Jurkat, Clone E6-1 (cell line): ENCODE data around the gene MEF2C.

Experiments
- DNase-seq: peaks from one replicate; pipeline ENCODE4 v3.0.0-alpha.2; 2011; ENCODE audit warnings: low read depth, low spot score
- H3K4me3 ChIP-seq: 2 replicates; pipeline ENCODE4 v1.5.1; 2011; ENCODE audit warnings: mild to moderate bottlenecking, low read length, control low read depth, moderate library complexity

MEF2C gene

DNA sequence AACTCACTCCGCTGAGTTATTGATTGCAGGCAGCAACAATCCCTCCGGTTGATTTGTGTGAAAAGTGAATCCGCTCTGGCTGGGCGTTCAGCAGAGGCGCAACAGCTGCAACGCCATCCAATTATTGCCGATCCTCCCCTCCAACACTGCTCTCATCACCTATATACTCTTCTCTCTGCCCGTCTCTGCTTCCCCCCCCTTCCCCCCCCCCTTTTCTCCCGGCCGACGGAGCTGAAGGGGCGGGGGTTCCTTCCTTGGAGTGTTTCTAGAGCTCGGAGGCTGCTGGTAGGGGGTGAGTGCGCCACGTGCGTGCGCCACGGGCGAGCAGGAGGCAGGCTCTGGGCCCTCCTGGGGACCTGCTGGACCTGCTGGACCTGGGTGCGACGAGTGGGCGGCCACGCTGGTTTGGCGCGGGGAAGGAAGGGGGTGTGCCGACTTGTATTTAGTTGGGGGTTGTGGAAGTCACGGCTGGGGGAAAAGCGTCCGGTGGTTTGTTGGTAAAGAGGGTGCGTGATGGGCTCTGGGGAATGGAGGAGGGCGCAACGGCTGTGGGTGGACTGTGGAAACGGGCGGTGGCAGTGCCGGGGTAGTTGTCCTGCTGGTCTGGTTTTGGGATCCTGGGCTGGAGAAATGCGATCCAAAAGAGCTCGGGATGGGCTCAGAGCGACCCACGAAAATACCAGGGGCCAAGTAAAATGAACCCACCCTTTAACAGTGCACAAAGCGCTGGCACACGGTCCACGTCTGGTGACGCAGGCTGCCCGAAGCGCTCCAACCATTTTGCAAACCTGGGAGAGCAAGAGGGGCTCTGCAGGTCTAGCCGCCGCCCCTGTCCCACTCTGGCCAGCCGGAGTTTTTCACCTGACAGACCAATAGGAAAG lies 6.4 kb upstream of the MEF2C start:
- no peak for DNase-seq
- no peak overlapping the region for H3K4me3 ChIP-seq

DNA sequence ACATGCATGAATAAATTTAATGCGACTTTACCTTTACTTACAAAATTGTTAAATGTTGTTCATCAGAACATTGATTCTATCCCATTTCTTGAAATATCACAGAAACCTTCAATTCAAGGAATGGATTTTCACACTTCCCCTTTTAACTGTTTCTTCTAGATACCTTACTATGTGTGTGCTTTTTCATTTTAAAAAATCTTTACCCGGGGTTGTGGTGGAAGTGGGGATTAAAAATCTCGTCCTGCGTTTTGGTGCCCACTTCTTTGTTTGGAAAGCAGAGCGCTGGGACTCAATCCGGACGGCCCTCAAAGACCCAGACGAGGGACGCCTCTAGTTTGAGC lies 5.8 kb upstream of the MEF2C start:
- no peak overlapping the region for H3K4me3 ChIP-seq
- no peak for DNase-seq

DNA sequence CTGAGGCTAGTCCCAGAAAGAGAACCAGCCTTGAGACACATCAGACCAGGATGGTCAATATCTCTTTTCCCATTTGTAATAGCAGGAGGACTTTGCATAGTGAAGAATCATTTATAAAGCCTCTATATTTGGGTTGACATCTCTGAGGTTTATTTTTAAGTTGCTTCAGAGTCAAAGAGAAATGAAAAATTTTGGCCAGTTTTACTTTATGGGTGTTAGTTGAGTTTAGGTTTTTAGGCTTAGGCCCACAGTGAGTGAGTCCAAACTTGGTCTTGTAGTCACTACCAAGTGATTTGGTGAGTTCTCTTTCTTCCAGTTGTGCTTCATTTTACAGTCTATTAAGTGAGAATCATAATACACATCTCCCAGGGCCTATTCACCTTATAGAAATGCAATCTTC lies 5.3 kb upstream of the MEF2C start:
- DNase-seq: no peak
- no peak overlapping the region for H3K4me3 ChIP-seq

DNA sequence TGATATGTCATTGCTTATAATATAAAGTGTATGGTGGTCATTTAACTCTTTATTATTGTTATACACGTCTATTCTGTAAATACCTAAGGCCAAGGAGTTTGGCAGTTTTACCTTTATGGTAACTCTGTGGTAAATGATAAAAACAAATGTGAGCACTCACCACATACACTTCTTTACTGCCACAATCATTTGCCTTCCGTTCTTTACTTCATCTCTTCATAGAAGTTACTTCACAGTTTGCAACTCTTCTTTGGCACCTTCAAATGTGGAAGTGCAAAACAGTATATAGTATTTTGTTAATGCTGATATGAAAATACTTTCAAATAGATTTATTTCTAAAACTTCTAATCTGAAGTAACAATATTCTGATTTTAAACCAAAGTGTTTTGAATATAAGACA lies 4.4 kb upstream of the MEF2C start:
- H3K4me3 ChIP-seq: no peak overlapping the region
- no peak for DNase-seq

DNA sequence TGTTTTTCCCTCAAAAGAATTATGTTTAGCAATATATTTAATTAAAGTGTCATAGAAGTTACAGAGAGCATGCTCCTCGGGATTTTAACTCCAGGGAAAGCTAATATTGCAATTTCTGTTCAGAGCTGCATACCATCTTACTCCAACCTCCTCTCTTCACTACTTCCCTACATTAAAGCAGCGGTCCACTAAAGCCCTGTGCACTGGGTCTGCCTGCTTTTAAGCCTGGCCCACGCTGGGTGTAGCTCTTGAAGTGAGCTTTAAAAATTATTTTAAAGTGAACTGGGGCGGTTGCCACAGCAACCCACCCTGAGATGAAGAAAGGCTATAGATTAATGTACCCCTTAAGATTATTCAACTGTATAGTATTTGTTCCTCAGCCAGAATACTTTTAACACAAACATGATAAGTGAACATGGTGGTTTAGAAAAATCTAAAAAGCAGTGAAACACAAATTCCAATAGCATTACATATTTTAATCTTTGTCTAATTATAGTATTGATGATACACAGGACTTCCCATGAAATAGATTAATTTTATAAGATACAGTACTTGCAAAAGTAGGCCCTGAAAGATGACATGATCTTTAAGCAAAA lies 3.9 kb upstream of the MEF2C start:
- no peak for DNase-seq
- H3K4me3 ChIP-seq: no peak overlapping the region

DNA sequence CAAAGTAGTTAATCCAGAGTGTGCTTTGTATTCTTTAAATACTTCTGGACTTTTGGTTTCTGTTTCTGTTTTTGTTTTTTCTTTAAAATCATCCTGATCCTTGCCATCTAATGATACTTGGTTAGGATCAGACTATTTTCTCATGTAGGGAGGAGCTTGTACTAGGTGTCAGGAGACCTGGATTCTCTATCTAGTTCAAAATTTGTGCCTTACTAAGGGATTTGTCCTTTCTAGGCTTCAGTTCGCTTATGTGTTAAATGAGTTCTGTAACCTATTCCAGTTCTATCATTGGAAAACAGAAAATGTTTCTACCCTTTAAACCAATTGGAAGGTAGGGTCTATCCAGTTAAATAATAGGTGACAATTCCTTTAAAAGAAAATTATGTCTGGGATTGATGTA lies 3.3 kb upstream of the MEF2C start:
- no peak overlapping the region for H3K4me3 ChIP-seq
- DNase-seq: no peak

DNA sequence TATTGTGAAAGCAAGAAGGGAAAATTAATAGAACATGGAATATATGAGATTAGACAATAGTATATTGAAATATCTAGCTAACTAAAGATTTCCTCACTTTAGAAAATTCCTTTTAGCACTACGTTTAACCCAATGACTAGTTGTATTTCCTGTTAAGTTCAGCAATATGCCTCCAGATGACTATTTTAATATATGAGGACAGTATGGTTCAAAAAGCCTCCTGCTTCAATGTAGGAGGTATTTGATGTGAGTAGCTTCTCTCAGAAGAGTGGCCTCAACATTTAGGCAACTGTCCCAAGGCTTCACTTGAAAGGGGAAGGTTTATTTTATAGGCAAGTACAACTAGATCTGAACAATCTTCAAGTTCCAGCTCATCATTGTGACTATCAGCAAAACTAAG lies 2.0 kb upstream of the MEF2C start:
- H3K4me3 ChIP-seq: no peak overlapping the region
- DNase-seq: no peak

DNA sequence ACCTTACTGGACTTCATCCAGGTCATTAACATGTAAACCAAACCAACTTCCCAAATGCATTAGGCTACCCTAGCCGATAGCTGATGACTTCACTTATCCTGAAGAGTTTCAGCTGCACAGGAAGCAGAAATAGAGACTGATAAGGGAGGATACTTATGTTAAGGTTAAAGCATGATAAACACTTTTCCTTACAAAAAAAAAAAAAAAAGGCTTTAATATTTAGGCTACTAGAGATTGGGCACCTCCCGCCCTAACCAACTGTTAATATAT lies 1.6 kb upstream of the MEF2C start:
- no peak overlapping the region for H3K4me3 ChIP-seq
- no peak for DNase-seq

DNA sequence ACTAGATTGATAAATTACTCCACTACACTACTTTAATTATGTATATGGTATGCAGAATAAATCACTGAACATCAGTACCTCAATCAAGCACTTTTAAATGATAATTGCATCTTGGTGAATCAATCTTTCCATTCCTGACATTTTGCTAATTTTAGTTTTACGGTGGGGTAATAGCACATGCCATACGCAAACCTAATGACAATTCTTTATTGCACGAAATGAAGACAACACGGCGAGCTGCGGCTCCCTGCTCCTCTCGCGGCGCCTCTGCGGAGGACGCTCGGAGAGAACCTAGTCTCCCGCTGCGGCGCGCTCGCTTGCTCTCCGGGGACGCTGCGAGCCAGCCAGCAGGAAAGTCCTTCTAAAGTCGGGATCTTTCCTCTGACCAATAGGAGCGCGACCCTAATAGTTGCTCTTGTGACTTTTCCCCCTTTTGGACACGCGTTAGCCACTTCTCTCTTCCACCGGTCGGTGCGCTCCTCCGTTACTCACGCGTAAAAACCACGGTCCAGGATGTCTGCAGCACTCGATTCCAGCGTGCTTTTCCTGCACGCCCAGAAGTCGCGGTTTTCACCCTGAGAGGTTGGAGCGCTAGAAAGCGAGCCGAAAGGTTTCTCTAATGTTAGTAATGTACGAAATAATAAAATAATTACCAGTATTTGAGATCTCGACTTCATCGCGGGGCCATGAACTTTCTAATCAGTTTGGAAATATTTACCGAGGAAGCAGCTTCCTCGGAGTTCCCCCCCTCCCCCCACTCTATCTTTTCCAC lies 1.0 kb upstream of the MEF2C start:
- no peak overlapping the region for H3K4me3 ChIP-seq
- DNase-seq: no peak

DNA sequence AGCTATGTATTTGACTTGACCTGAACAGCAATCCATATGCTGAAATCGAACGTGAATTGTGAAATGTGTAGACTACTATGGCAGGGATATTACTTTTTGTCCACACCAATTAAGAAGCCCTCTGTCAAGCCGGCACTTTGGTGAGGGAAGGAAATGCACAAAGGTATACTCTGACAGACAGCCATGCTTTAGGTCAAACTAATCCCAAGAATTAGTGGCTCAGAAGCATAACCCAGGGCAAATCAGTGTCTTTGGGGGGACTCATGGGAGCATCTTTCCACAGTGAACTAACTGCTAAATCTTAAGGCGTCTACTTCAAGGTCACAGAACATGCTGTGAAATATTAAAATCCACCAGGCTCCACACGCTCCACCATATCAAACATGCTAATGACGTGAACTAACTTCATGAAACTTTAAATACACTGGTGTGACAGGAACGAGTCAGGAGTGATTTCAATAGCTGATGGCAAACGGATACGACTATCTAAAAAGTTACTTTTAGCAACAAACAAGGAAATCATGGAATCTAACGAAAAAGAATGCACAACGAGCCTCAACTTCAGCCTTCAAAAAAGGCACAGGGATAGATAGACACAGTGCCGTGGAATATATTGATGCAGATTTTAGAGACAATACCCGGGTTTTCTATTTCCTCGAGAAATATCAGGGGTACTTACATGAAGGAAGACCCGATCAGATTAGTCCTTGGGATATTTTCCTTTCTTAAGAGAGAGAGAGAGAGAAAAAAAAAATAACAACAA lies 527 bp downstream of the MEF2C start:
- DNase-seq: no peak

DNA sequence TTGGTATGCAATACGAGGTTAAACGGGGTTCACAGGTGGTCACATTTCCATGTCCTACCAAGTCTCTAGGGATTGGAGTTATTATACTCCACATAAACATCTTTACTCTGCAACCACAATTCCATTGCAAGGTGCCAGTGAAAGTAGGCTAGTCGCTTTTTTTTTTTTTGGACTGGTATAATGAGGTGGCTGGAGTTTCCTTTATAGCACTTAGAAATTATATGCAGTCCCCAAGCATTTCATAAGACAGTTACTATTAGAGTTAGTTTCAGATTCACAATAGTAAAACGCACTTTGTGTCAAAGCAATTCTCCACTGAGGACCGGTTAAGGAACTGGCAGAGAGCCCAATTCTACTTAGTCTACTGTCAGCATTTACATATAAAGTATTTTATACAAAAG lies 1.4 kb downstream of the MEF2C start:
- no peak for DNase-seq
- no peak overlapping the region for H3K4me3 ChIP-seq

More for the DNA sequence above, 527 bp downstream of the MEF2C start:
- no peak overlapping the region for H3K4me3 ChIP-seq

DNA sequence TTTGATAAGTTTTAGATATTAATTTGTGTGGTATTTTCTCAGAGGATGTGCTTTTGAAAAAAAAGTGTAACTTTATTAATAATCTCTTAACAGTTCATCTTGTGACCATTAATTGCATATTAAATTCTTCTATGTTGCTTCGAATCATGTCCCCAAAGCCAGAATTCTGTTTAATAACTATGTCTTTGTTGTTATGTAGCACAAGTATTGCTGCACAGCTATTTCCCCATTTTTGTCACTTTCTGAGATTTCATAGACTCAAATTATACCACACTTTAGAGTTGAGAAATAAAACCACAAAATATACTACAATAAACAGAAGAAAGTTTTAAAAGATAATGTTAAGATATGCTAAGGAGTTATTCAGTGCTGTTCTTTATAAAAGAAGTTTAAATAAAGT lies 2.8 kb downstream of the MEF2C start:
- no peak overlapping the region for H3K4me3 ChIP-seq
- no peak for DNase-seq

DNA sequence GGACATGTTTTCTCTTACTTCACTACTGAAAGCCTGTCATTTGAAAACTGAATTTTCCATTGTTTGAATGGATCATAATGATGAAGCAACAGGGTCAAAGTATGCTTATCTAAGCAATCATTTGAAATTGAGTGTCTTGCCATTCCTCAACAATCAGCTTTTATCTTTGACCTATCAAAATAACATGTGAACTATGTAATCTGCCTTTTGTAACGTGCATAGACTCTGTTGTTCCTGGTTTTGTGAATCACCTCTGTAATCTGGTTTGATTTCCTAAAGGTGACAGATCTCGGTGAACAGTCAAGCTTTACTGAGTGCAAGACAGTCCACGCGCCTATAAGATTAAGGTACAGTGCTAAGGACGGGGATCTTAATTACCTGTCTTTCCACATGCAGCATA lies 3.3 kb downstream of the MEF2C start:
- H3K4me3 ChIP-seq: no peak overlapping the region
- no peak for DNase-seq

DNA sequence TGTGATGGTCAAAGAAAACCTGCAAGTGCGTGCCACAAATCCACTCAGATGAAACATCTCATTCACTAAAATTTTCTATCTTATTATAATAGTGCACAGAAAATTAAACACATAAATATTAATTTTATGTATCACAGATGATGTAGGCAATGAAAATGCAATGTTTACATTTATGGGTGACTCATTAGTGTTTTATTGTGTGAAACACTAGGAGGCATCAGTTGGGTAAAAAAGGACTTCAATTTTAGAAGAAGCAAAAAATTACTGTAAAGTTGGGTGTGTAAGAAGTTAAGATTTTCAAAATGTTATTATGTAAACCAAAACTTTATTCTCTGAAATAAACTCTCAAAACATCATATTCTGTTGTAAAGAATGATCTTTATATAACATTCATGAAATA lies 4.0 kb downstream of the MEF2C start:
- H3K4me3 ChIP-seq: no peak overlapping the region

DNA sequence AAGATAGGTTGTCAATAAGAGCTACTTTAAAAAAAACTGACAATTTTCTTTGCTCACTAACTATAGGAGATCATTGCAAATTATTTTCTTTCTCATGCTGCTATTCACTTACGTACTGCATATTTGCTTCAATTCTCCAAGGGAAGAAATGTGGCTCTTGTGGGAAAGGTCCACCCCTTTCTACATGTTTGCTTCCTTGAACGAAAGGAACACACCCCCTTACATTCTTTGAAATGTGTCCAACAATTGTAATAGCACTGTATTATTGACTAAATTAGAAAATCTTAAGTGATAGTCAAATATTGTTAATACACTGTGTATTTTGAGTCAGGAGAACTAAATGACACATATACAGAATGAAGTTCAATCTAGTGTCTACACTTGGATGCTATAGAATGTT lies 5.2 kb downstream of the MEF2C start:
- H3K4me3 ChIP-seq: no peak overlapping the region
- DNase-seq: no peak

More for the DNA sequence above, 4.0 kb downstream of the MEF2C start:
- DNase-seq: no peak

DNA sequence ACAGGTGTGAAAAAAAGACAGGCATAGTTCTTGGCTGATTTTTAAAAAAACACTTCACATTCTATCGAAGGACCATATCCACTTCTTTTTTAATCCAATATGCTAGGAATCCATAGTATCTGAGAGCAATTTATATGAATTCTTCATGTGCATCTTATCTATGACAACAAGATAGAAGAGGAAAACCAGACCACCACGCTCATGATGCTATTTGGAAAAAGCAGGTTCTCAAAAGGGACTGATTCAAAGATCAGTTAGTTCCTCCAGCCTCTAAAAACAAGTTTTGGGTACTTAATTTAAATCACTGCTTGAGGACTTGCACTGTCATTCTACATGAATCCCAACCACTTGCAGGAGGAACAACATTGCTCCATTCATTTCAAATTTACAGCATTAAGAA lies 6.3 kb downstream of the MEF2C start:
- no peak overlapping the region for H3K4me3 ChIP-seq
- no peak for DNase-seq

DNA sequence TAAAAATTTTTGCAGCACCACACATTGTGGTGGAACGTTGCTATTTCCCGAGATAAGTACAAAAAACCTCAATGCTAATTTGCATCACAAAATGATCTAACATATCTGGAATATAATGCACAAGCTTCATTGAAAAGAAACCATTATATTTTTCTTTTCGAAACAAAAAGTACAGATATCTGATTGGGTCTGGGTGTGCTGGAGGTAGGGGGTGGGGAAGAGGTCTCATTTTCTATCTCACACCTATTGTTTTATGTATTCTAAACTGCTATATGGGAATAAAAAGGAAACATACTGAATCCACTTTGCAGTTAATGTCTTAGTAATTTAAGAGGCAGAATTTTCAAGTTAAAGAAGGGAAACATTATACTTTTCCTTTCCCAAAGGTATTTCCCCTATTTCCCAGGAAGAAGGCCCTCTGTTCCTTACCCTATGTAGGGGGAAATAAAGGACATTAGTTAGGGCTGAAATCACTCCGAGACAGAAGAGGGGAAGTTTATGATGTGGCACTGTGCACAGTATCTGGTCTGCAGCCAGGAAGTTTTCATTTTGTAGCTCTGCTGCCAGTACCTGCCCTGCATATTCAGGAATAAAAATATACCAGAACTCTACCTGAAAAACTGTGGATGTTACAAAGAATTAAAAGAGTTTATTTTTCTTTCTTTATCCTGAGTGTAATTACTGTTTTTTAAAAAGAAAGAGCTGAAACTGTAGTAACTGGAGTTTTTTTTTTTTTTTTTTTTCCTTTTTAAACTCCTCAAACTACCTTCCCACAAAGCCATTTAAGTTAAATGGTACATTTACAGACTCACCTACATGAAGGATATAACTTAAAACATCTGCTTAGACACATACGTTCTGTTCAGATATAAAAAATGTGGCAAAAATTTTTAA lies 7.4 kb downstream of the MEF2C start:
- H3K4me3 ChIP-seq: no peak overlapping the region
- DNase-seq: no peak

DNA sequence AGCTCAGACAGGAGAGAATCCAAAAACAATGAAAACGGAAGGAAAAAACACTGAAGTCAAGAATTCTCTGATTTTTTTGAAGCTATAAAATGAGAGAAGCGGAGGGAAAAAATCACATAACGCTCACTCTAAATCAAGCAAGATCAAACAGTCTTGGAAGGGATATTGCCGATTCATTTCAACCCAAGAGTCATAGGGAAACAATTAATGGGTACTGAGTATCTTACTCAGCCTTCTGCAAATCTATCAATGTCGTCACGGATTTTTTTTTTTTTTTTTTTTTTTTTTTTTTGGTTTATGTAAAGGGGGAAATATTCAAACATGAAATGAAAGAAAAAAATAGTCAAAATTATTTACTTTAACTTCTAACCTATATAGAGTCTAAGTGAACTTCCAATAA lies 9.5 kb downstream of the MEF2C start:
- DNase-seq: no peak
- H3K4me3 ChIP-seq: no peak overlapping the region

DNA sequence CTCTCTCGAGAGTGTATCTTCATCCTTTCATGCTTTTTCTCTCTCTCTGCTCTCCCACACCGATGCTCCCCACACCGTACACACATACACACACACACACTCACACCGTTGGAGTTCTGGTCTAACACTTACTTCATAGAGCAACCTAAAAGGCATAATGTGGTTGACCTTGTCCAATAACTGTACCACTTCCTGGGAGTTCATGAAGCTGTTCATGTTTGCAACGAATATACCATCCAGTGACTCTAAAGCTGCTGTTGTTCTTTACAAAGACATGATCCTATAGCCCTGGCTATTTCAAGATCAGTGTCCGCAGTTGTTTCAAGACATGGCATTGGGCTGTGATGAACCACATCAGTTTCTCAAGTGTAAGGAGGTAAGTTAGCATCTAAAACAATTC lies 10.0 kb downstream of the MEF2C start:
- no peak overlapping the region for H3K4me3 ChIP-seq
- no peak for DNase-seq
